Astrocyte of the cerebellum (primary cell): Measurements from ENCODE around the gene PLA2G15.

Experiments
- DNase-seq: peaks from one replicate; pipeline ENCODE4 v3.0.0-alpha.2; 2011; ENCODE audit warnings: low read depth
- H3K4me3 ChIP-seq: 2 replicates; pipeline ENCODE4 v1.5.1; 2011; ENCODE audit warnings: mild to moderate bottlenecking, low read depth, low read length, moderate library complexity
- in situ Hi-C: cut with HindIII; loops from 2 replicates; pipeline ENCODE4 v1.10.0; 2017; ENCODE audit warnings: low sequenced_read_pairs
- TF ChIP-seq, protein P1 (sequence below): IDR thresholded peaks from 2 replicates; pipeline ENCODE4 v1.5.1; 2012; ENCODE audit warnings: low read length, low read depth, moderate library complexity, mild to moderate bottlenecking; ENCODE audit errors: missing control alignments

The PLA2G15 gene

DNA sequence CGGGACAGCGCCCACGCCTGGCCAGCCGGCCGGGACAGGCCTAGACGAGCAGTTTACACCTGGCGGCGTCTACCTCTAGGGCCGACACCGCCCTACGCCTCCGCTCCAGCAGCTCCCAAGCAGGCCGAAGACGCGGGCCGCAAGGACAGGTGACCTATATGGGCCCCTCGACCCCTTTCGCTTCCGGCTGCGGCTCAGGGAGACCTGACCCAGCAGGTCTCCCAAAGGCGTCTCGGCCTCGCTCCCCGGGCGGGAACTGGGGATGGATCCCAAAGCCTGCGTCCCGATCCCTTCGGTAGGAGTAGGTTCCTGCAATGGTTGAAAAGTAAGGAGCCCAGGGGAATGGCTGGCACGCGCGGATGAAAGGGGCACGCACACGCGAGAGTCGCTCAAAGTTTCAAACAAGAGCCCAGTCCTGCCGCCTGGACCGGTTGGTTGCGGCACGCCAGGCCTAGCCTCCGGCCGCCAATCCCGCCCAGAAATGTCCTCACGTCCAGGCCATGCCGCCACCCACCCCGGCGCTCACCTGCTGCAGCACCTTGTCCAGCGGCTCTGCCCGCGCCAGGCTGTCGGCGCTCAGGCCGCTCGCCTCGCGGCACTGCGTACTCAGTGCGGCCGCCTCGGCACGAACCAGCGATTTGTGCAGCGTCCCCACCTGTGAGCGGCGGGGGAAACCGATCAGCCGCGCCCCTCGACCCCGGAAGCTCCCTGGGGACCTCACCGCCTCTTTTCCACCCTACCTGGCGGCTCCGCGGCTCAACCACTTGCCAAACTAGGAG lies 9.9 kb upstream of the PLA2G15 start:
- DNase-seq: no peak
- peak overlapping the region; percentile 10 for H3K4me3 ChIP-seq
- in situ Hi-C loops: no loop called here
- TF ChIP-seq, protein P1, sequence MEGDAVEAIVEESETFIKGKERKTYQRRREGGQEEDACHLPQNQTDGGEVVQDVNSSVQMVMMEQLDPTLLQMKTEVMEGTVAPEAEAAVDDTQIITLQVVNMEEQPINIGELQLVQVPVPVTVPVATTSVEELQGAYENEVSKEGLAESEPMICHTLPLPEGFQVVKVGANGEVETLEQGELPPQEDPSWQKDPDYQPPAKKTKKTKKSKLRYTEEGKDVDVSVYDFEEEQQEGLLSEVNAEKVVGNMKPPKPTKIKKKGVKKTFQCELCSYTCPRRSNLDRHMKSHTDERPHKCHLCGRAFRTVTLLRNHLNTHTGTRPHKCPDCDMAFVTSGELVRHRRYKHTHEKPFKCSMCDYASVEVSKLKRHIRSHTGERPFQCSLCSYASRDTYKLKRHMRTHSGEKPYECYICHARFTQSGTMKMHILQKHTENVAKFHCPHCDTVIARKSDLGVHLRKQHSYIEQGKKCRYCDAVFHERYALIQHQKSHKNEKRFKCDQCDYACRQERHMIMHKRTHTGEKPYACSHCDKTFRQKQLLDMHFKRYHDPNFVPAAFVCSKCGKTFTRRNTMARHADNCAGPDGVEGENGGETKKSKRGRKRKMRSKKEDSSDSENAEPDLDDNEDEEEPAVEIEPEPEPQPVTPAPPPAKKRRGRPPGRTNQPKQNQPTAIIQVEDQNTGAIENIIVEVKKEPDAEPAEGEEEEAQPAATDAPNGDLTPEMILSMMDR: no peak

DNA sequence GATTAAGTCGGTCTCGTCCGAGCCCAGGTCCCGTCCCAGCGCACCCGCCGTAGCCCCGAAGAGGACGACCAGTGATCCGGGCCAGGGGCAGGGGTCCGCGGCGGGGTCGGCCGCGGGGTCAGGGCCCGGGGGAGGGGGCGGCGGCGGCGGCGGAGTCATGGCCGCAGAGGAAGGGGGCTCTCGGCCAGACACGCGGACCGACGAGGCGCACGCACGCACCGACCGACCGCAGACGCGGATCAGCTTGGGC lies 9.4 kb upstream of the PLA2G15 start, which contains the start of gene ESRP2:
ESRP2 (minus strand) TSS at position 241 of the 250 bp plus-strand sequence; CDS start at position 159, 82 bp downstream.
- no peak for DNase-seq
- peak within 1 kb of the TSS; percentile 43 for H3K4me3 ChIP-seq
- in situ Hi-C loops: no loop called here
- TF ChIP-seq, protein P1: no peak

DNA sequence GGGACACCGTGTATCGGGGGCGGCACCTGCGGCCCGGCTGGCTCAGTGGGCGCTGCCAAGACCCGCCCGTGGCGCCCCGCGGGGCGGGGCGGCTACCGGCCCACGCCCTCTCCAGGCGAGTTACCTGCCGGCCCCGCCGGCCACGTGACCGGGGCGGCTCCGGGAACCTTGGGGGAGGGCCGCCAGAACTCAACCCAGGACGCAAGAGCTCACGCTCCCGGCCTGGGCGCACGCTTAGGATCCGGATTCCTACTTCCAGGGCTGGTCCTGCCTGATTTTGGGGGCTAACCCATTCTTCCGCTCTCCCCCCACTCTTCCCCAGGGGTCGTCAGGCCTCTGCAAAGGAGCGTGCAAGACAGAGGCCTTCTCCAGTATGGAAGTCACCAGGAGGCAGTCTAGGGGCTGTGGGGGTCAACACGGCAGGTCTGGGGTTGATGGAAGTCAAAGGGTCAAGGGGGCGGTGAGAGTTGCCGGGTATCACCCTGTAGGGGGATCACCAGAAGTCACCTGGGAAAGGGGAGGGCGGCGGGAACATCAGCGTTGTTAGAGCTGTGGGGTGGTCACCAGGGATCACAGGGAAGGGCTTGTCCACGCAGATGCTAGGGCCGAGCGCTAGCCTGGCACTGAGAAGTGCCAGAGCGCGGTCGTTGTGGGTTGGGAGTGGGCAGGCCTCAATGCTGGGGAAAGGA lies 8.9 kb upstream of the PLA2G15 start:
- DNase-seq: no peak
- in situ Hi-C loops: no loop called here
- TF ChIP-seq, protein P1: no peak
- H3K4me3 ChIP-seq: peak overlapping the region; percentile 10

DNA sequence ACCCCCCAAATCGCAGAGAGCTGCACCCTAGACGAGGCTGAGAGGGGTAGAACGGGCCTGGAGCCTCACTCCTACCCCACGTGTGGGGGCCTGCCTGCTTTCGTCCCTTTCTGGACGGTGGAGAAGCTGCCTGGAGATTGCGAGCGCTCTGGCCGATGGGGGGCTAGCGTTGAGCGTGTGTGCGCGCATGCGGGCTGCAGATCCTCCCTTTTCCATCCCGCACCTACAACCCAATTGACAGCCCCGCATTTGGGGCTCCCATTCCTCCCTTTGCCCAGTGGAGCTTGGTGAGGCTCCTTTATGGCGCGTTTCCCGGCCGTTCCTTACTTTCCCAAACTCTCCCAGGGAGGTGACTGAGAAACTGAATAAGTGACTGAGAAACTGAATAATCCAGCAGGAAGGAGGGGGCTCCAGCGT lies 8.3 kb upstream of the PLA2G15 start:
- no peak for DNase-seq
- TF ChIP-seq, protein P1: no peak
- H3K4me3 ChIP-seq: peak overlapping the region; percentile 43
- in situ Hi-C loops: no loop called here

DNA sequence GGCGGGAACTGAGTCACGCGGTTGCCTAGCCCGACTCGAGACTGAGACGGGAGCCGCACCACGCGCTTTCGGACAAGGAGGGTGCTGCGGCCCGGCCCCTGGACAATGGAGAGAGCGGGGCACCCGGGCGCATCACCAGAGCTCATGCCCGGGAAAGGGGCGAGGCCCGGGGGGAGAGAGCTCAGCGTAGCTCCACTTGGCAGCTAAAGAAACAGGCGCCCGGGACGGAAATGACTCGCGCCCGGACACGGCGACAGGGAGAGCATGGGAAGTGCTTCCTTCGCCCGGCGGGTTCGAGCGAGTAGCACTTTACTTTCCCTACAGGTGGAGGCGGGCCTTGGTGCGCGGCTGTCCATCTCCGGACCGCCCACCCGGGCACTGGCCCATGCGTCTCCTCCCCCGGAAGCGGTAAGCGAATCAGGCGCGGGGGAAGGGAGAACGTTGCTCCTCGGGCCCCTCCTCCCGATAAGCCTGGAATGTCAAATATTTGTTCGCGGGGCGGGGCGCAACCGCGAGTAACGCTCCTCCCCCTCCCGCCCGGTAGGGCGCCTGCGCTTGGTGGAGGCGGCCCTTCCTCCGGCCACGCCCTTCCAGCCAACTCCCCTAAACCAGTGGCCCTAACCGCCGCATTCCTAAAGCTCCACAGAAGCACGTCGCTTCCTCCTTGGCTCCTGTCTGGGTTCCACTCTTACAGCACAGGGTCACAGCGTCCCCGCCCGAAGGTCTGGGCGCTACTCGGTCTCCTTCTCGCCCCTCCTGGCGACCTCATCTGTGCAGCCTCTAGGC lies 7.7 kb upstream of the PLA2G15 start:
- TF ChIP-seq, protein P1: no peak
- DNase-seq: peak; percentile 95
- in situ Hi-C loops: no loop called here
- peak overlapping the region; percentile 43 for H3K4me3 ChIP-seq

DNA sequence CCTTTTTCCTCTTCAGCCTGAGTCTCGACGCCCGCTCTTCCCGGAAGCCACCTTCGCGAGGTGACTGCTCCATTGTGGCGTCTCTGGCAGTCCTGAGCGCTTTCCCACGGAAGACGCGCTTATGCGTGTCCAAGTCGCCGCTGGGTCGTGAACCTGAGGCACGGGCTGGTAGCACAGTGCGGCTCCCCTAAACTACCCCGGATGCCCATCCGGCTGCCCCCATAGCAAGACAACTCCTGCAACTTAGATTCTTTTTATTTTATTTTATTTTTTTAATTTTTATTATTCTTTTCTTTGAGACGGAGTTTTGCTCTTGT lies 7.2 kb upstream of the PLA2G15 start:
- no peak for DNase-seq
- in situ Hi-C loops: no loop called here
- TF ChIP-seq, protein P1: no peak
- peak overlapping the region; percentile 43 for H3K4me3 ChIP-seq
